BJ (cell line): ENCODE data around the gene KCNK13. TPM values are rescaled to one million over a fixed set of nuclear protein-coding genes. Genes with fewer than 3 reads are reported as not detected.
A peak's percentile ranks its signal among the peaks of the same experiment; 100 is the strongest.

Experiments used
- CTCF ChIA-PET: fragments of 350-600 bp; formaldehyde crosslinking; extraction: SDS; loops from one replicate; lab custom pipeline; 2021; ENCODE audit warnings: antibody characterized with exemption, inconsistent platforms; lab: Yijun Ruan, JAX
- POLR2A ChIA-PET: fragments of 300-600 bp; sonication (Branson Sonifier 250); formaldehyde crosslinking; extraction: SDS; loops from one replicate; lab custom pipeline; 2021; ENCODE audit warnings: antibody characterized with exemption; lab: Charles Lee
- DNase-seq: peaks from one replicate; pipeline ENCODE4 v3.0.0-alpha.2; 2011; ENCODE audit warnings: low read depth
- H3K27me3 ChIP-seq: 2 replicates; pipeline ENCODE4 v1.6.0; 2011; ENCODE audit warnings: low read length; ENCODE audit not compliant: control insufficient read depth, insufficient read depth
- H3K36me3 ChIP-seq: 2 replicates; pipeline ENCODE4 v1.5.1; 2011; ENCODE audit warnings: low read length; ENCODE audit not compliant: control insufficient read depth, insufficient read depth
- H3K4me3 ChIP-seq: 2 replicates; pipeline ENCODE4 v1.5.1; 2011; ENCODE audit warnings: low read depth, mild to moderate bottlenecking, control low read depth, low read length
- polyA plus RNA-seq: library from polyadenylated mRNA; depleted of rRNA; stranded (reverse); fragments of >200 nt; gene quantifications from 2 replicates; pipeline ENCODE4 v1.2.3, GENCODE V29; 2011
- TF ChIP-seq, protein P1 (sequence below): IDR thresholded peaks from 2 replicates; pipeline ENCODE4 v1.5.1; 2011; ENCODE audit warnings: low read depth, mild to moderate bottlenecking, control low read depth, inconsistent platforms, low read length, moderate library complexity; ENCODE audit not compliant: insufficient read depth

KCNK13 gene
- polyA plus RNA-seq, 1 experiment, result not detected

DNA sequence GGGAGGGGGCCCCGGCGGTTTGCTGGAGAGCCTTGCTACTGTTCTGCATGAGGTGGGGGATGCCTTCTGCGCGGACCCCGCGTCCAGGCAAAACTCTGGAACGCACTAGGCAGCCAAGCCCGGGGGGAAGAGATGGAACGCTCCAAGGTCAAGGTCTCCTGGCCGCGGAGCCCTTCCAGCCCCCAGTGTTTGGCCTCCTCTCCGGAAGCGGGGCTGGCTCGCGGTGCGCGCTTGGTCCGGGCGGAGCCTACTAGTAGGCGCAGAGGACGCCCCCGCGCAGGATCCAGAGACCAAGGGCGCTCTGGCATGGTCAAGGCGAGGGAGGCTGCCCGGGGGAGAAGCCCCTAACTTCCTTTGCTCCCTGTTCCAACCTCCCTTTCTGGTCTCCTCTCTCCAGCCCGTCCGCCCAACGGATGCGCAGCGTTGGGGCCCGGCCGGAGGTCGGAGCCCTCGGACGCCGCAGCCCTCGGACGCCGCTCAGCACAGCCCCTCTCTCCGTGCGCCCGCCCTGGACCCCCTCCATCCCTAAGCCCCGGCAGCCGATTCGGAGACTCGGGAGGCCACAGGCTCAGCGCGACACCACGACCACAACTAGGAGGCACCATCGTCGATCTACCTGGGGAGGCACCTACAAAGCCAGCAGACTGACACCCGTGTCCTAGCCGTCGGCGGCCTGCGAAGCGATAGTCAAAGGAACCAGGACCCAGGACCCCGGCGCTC is 669 bp upstream of the KCNK13 start:
- H3K4me3 ChIP-seq, result peak overlapping the region; percentile 34
- TF ChIP-seq, protein P1, sequence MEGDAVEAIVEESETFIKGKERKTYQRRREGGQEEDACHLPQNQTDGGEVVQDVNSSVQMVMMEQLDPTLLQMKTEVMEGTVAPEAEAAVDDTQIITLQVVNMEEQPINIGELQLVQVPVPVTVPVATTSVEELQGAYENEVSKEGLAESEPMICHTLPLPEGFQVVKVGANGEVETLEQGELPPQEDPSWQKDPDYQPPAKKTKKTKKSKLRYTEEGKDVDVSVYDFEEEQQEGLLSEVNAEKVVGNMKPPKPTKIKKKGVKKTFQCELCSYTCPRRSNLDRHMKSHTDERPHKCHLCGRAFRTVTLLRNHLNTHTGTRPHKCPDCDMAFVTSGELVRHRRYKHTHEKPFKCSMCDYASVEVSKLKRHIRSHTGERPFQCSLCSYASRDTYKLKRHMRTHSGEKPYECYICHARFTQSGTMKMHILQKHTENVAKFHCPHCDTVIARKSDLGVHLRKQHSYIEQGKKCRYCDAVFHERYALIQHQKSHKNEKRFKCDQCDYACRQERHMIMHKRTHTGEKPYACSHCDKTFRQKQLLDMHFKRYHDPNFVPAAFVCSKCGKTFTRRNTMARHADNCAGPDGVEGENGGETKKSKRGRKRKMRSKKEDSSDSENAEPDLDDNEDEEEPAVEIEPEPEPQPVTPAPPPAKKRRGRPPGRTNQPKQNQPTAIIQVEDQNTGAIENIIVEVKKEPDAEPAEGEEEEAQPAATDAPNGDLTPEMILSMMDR, result no peak
- no peak for DNase-seq
- ChIA-PET CTCF (interaction anchor here (0.6 kb wide), 1 partner anchor 1386 kb away, joined by 3 read pairs; no protein-coding TSS in a partner anchor), POLR2A (no interaction called here)
- H3K27me3 ChIP-seq, result peaks cover 34% of the 10 kb centered on the region
- no peaks in the 10 kb centered on the region for H3K36me3 ChIP-seq

GRCh38 chr14:90062127-90062794 is 467 bp downstream of the KCNK13 start:
- Histone ChIP-seq H3K27me3 (peaks cover 33% of the 10 kb centered on the region), H3K4me3 (no peak overlapping the region), H3K36me3 (no peaks in the 10 kb centered on the region)
- TF ChIP-seq, protein P1, result no peak
- POLR2A ChIA-PET, result no interaction called here
- no peak for DNase-seq
- CTCF ChIA-PET, result no interaction called here

DNA sequence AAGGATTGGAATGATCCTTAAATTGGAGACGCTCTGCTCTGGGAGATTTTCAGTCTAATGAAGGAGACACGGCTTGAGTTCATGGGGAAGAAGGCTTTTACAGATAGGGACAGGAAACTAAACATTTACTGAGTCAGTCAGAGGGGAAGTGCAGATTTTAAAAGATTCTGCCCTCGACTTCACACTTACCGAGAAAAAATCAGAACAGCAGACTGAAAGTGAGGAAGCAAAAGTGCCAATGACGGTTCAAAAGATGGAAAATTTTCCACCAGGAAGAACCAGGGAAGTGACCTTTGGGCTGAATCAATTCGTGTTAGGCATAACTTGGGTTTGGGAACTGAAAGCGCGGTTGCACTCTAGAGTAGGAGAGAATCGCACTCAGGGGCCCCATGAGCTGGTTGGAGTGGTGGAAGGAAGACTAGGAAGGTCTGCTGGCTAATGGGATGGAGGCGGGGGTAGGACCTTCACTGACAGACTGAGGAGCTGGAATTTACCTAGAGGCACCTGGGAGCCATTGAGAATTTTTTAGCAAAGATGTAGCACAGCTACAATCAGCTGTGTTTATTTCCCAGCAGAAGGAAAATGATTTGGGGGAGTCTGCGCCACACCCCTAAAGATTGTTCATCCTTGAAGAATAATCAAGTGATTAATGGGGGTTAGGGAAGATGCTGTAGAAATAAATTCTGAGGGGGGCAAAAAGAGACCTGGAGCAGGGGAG is 1.2 kb downstream of the KCNK13 start:
- peaks cover 33% of the 10 kb centered on the region for H3K27me3 ChIP-seq
- ChIA-PET POLR2A (no interaction called here), CTCF (interaction anchor here (0.7 kb wide), 1 partner anchor 32 kb away, joined by 3 read pairs; no protein-coding TSS in a partner anchor)
- TF ChIP-seq, protein P1, result no peak
- no peak for DNase-seq
- no peak overlapping the region for H3K4me3 ChIP-seq
- H3K36me3 ChIP-seq, result no peaks in the 10 kb centered on the region

- ChIA-PET CTCF (interaction anchor here (0.6 to 1.3 kb wide), 2 partner anchors 99 to 142 kb away, joined by 3 read pairs; no protein-coding TSS in a partner anchor), POLR2A (interaction anchor here (0.6 kb wide), 1 partner anchor 8 kb away, joined by 3 read pairs; no protein-coding TSS in a partner anchor)
- Histone ChIP-seq H3K36me3 (no peaks in the 10 kb centered on the region), H3K4me3 (no peak overlapping the region), H3K27me3 (peaks cover 8% of the 10 kb centered on the region)
- TF ChIP-seq, protein P1, result no peak
- no peak for DNase-seq
Measured at GRCh38 chr14:90072350-90072749, 10.6 kb downstream of the KCNK13 start.

GRCh38 chr14:90079576-90079975 is 17.8 kb downstream of the KCNK13 start:
- CTCF ChIA-PET, result no interaction called here
- H3K27me3 ChIP-seq, result no peaks in the 10 kb centered on the region
- H3K36me3 ChIP-seq, result no peaks in the 10 kb centered on the region
- H3K4me3 ChIP-seq, result no peak overlapping the region
- TF ChIP-seq, protein P1, result no peak
- no peak for DNase-seq
- POLR2A ChIA-PET, result no interaction called here
